Upper lobe of left lung (tissue), 4 donors: ENCODE data around the gene CERK.

Source experiments
- POLR2A ChIP-seq, 4 donors: fragments of 450-650 bp; IDR thresholded peaks; one replicate each; pipeline ENCODE4 v1.5.1; 2016 to 2017; ENCODE audit warnings: antibody characterized with exemption in 4 of 4, mild to moderate bottlenecking in 2 of 4
- TF ChIP-seq, protein P1 (sequence below), 6 experiments: fragments of 450-650 bp in 4 of 6; fragments of 200-600 bp in 2 of 6; sonication (generic) in 2 of 6; IDR thresholded peaks; one replicate each; pipeline ENCODE4 v1.5.1; 2016 to 2019; ENCODE audit warnings: antibody characterized with exemption in 6 of 6

DNA sequence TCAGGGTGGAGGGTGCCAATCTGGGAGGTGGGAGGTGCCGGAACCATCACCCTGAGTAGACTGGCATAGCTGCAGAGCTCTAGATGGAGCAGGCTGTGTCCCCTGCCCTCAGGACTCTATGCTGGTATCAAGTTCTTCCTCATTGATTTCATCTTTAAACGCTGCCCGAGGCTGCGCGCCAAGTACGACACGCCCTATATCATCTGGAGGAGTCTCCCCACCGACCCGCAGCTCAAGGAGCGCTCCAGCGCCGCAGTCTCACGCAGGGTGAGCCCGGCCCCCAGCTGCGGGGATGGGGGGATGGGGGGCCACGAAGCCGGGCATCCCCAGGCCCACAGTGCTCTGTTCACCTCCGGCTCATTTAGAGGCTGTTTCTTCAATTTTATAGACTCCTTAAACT is 65.3 kb downstream of the CERK start:
- TF ChIP-seq, protein P1, sequence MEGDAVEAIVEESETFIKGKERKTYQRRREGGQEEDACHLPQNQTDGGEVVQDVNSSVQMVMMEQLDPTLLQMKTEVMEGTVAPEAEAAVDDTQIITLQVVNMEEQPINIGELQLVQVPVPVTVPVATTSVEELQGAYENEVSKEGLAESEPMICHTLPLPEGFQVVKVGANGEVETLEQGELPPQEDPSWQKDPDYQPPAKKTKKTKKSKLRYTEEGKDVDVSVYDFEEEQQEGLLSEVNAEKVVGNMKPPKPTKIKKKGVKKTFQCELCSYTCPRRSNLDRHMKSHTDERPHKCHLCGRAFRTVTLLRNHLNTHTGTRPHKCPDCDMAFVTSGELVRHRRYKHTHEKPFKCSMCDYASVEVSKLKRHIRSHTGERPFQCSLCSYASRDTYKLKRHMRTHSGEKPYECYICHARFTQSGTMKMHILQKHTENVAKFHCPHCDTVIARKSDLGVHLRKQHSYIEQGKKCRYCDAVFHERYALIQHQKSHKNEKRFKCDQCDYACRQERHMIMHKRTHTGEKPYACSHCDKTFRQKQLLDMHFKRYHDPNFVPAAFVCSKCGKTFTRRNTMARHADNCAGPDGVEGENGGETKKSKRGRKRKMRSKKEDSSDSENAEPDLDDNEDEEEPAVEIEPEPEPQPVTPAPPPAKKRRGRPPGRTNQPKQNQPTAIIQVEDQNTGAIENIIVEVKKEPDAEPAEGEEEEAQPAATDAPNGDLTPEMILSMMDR (IDR thresholded peaks at IDR 0.05), result no peak
- no peak for TF ChIP-seq POLR2A (IDR thresholded peaks at IDR 0.05)
